Neural progenitor cell (in vitro differentiated cells): ENCODE results near the gene SNTA1. TPM values are rescaled to one million over a fixed set of nuclear protein-coding genes. Genes with fewer than 3 reads are reported as not detected.

Experiments
- DNase-seq: peaks from one replicate; pipeline ENCODE4 v3.0.0-alpha.2; 2016; ENCODE audit warnings: low spot score
- H2AFZ ChIP-seq: fragments of 200-600 bp; sonication (generic); replicated peaks from 2 replicates; pipeline ENCODE4 v1.6.1; 2016; ENCODE audit warnings: antibody characterized with exemption
- H3F3A ChIP-seq: fragments of 200-600 bp; sonication (generic); 2 replicates; pipeline ENCODE4 v1.6.1; 2016; ENCODE audit warnings: antibody characterized with exemption, low read depth
- H3K27ac ChIP-seq: fragments of 200-600 bp; sonication (generic); 2 replicates; pipeline ENCODE4 v1.5.1; 2016; ENCODE audit warnings: mild to moderate bottlenecking
- H3K27me3 ChIP-seq: fragments of 200-600 bp; sonication (generic); 2 replicates; pipeline ENCODE4 v1.6.1; 2016; ENCODE audit warnings: mild to moderate bottlenecking, moderate library complexity
- H3K36me3 ChIP-seq: fragments of 200-600 bp; sonication (generic); 2 replicates; pipeline ENCODE4 v1.5.1; 2016
- H3K4me1 ChIP-seq: fragments of 200-600 bp; sonication (generic); 2 replicates; pipeline ENCODE4 v1.6.1; 2016; ENCODE audit warnings: mixed run types
- H3K4me2 ChIP-seq: fragments of 200-600 bp; sonication (generic); 2 replicates; pipeline ENCODE4 v1.6.1; 2016
- H3K4me3 ChIP-seq: fragments of 200-600 bp; sonication (generic); 2 replicates; pipeline ENCODE4 v1.5.1; 2016
- H3K79me2 ChIP-seq: fragments of 200-600 bp; sonication (generic); 2 replicates; pipeline ENCODE4 v1.6.1; 2016; ENCODE audit warnings: low read depth
- H3K9ac ChIP-seq: fragments of 200-600 bp; sonication (generic); 2 replicates; pipeline ENCODE4 v1.6.1; 2016
- H3K9me3 ChIP-seq: fragments of 200-600 bp; sonication (generic); 2 replicates; pipeline ENCODE4 v1.5.1; 2016; ENCODE audit warnings: low read depth
- H4K20me1 ChIP-seq: fragments of 200-600 bp; sonication (generic); 2 replicates; pipeline ENCODE4 v1.6.1; 2016; ENCODE audit warnings: low read depth
- H3K27ac Mint-ChIP-seq: 3 replicates; pipeline ENCODE4 v1.8.0; 2021; ENCODE audit warnings: mixed read lengths
- H3K27me3 Mint-ChIP-seq: 2 replicates; pipeline ENCODE4 v1.8.0; 2022; ENCODE audit warnings: low read depth, mild to moderate bottlenecking, inconsistent platforms, moderate library complexity, mixed read lengths; ENCODE audit not compliant: insufficient read depth
- H3K36me3 Mint-ChIP-seq: 3 replicates; pipeline ENCODE4 v1.8.0; 2021; ENCODE audit warnings: mixed read lengths
- H3K4me1 Mint-ChIP-seq: 3 replicates; pipeline ENCODE4 v1.8.0; 2021; ENCODE audit warnings: mixed read lengths
- H3K4me3 Mint-ChIP-seq: 3 replicates; pipeline ENCODE4 v1.8.0; 2021; ENCODE audit warnings: mild to moderate bottlenecking, moderate library complexity, mixed read lengths
- H3K9me3 Mint-ChIP-seq: 3 replicates; pipeline ENCODE4 v1.8.0; 2020; ENCODE audit warnings: mixed read lengths
- EZH2 ChIP-seq: fragments of 200-600 bp; sonication (generic); IDR thresholded peaks from 2 replicates; pipeline ENCODE4 v1.6.1; 2017; ENCODE audit warnings: antibody characterized with exemption, mild to moderate bottlenecking, moderate library complexity
- EZH2phosphoT487 ChIP-seq: fragments of 200-600 bp; sonication (generic); IDR thresholded peaks from 2 replicates; pipeline ENCODE4 v1.6.1; 2017; ENCODE audit warnings: antibody characterized with exemption
- total RNA-seq: library from RNA; depleted of rRNA; stranded (reverse); fragments of >200 nt; gene quantifications from 2 replicates; pipeline ENCODE4 v1.2.3, GENCODE V29; 2015; ENCODE audit warnings: low replicate concordance
- TF ChIP-seq, protein P1 (sequence below): fragments of 200-600 bp; sonication (generic); IDR thresholded peaks from 2 replicates; pipeline ENCODE4 v1.5.1; 2017; ENCODE audit warnings: antibody characterized with exemption, mild to moderate bottlenecking

Gene SNTA1
- total RNA-seq, 1 donor from 2014 or later: 6.3 TPM

DNA sequence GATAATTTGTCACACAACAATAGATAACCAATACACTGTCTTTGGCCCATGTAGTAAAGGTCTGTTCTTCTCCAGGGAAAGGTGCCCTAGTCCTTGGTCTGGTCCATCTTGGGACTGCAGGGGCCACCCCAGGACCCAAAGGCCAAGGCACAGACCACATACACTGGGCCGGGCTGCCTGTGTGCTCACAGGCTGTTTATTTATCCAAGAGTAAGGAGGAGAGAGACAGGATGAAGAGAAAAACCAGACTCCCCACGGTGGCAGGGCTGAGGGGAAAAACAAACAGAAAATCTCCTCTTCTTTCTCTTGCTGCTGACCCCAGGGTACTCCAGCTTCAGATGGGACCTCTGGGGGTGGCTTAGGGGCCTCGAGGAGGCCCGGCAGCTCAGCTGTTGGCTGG lies 35.8 kb downstream of the SNTA1 start:
- Histone ChIP-seq H3K4me1 (no peaks in the 10 kb centered on the region), H3K36me3 (no peaks in the 10 kb centered on the region), H3K79me2 (no peaks in the 10 kb centered on the region), H3K4me2 (no peak overlapping the region), H3K9me3 (no peaks in the 10 kb centered on the region), H3K4me3 (no peak overlapping the region), H3K27ac (no peak overlapping the region), H3F3A (no peaks in the 10 kb centered on the region), H3K27me3 (no peaks in the 10 kb centered on the region), H2AFZ (no peak overlapping the region), H3K9ac (no peak overlapping the region), H4K20me1 (no peaks in the 10 kb centered on the region)
- Mint-ChIP-seq H3K27ac (no peak overlapping the region), H3K27me3 (no peaks in the 10 kb centered on the region), H3K36me3 (peaks cover 8% of the 10 kb centered on the region), H3K4me3 (no peak overlapping the region), H3K9me3 (no peaks in the 10 kb centered on the region), H3K4me1 (peaks cover 5% of the 10 kb centered on the region)
- no peak for DNase-seq
- TF ChIP-seq EZH2phosphoT487 (no peak), EZH2 (no peak)
- TF ChIP-seq, protein P1, sequence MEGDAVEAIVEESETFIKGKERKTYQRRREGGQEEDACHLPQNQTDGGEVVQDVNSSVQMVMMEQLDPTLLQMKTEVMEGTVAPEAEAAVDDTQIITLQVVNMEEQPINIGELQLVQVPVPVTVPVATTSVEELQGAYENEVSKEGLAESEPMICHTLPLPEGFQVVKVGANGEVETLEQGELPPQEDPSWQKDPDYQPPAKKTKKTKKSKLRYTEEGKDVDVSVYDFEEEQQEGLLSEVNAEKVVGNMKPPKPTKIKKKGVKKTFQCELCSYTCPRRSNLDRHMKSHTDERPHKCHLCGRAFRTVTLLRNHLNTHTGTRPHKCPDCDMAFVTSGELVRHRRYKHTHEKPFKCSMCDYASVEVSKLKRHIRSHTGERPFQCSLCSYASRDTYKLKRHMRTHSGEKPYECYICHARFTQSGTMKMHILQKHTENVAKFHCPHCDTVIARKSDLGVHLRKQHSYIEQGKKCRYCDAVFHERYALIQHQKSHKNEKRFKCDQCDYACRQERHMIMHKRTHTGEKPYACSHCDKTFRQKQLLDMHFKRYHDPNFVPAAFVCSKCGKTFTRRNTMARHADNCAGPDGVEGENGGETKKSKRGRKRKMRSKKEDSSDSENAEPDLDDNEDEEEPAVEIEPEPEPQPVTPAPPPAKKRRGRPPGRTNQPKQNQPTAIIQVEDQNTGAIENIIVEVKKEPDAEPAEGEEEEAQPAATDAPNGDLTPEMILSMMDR: no peak

DNA sequence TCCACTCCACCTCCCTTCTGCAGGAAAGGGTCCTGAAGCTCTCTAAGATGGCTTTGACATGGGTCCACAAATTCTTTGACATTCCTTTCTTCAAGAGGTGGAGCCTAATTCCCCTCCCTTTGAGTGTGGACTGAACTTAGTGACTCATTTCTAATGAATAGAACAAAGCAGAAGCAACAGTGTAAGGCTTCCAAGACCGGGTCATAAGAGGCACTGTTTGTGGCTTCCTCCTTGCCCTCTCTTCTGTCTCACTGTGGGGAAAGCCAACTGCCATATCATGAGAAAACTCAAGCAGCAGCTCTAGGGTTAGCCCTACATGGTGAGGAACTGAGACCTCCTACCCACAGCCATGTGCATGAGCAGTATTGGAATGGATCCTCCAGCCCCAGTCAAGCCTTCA lies 36.3 kb downstream of the SNTA1 start:
- Mint-ChIP-seq H3K9me3 (no peaks in the 10 kb centered on the region), H3K4me3 (no peak overlapping the region), H3K27me3 (no peaks in the 10 kb centered on the region), H3K36me3 (peaks cover 8% of the 10 kb centered on the region), H3K4me1 (peaks cover 9% of the 10 kb centered on the region), H3K27ac (peak overlapping the region; percentile 42)
- Histone ChIP-seq H3F3A (no peaks in the 10 kb centered on the region), H3K79me2 (no peaks in the 10 kb centered on the region), H3K9ac (no peak overlapping the region), H3K27ac (no peak overlapping the region), H4K20me1 (no peaks in the 10 kb centered on the region), H3K4me1 (no peaks in the 10 kb centered on the region), H2AFZ (no peak overlapping the region), H3K36me3 (no peaks in the 10 kb centered on the region), H3K9me3 (no peaks in the 10 kb centered on the region), H3K4me3 (no peak overlapping the region), H3K27me3 (no peaks in the 10 kb centered on the region), H3K4me2 (no peak overlapping the region)
- no peak for DNase-seq
- no peak for TF ChIP-seq EZH2

DNA sequence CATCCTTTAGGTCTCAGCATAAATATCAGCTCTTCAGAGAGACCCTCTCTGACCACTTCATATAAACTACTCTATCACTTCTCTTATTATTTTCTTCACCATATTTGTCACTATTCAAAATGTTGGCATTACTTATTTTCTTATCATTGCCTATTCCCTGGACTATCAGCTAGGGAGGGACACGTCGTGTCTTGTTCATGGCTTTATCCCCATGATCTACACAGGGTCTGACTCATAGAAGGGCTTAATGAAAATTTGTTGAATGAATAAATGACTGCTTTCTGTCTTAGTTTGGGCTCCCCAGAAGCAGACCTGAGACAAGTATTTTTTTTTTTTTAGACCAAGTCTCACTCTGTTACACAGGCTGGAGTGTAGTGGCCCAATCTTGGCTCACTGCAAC lies 39.3 kb downstream of the SNTA1 start:
- Histone ChIP-seq H3K9me3 (no peaks in the 10 kb centered on the region), H3K9ac (no peak overlapping the region), H3K27ac (no peak overlapping the region), H4K20me1 (peaks cover 11% of the 10 kb centered on the region), H3K4me3 (no peak overlapping the region), H3F3A (no peaks in the 10 kb centered on the region), H3K27me3 (no peaks in the 10 kb centered on the region), H3K36me3 (no peaks in the 10 kb centered on the region), H3K4me2 (no peak overlapping the region), H3K4me1 (peaks cover 5% of the 10 kb centered on the region), H2AFZ (no peak overlapping the region), H3K79me2 (peaks cover 27% of the 10 kb centered on the region)
- Mint-ChIP-seq H3K4me3 (no peak overlapping the region), H3K27ac (no peak overlapping the region), H3K27me3 (no peaks in the 10 kb centered on the region), H3K9me3 (no peaks in the 10 kb centered on the region), H3K36me3 (peaks cover 10% of the 10 kb centered on the region), H3K4me1 (peaks cover 19% of the 10 kb centered on the region)
- TF ChIP-seq, protein P1: no peak
- TF ChIP-seq EZH2: no peak
- TF ChIP-seq EZH2phosphoT487: no peak
- DNase-seq: no peak

DNA sequence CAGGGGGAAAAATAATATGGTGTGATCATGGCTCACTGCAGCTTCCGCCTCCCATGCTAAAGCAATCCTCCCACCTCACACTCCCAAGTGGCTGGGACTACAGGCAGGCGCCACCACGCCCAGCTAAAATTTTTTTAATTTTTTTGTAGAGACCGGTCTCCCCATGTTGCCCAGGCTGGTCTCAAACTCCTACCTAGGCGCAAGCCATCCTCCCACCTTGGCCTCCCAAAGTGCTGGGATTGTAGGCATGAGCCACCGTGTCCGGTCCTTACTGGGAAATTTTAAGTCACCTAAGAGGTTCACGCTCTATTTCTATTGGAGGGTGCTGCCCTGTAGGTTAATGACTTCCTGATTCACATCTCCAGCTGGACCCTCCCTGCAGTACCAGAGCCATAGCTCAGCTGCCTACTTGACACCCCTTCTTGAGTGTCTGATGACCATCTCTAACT lies 41.6 kb downstream of the SNTA1 start:
- H3K4me3 Mint-ChIP-seq: peak overlapping the region; percentile 99
- H3K36me3 Mint-ChIP-seq: peaks cover 2% of the 10 kb centered on the region
- peak overlapping the region; percentile 81 for H3K4me2 ChIP-seq
- H3K27ac ChIP-seq: no peak overlapping the region
- H3K4me3 ChIP-seq: peak overlapping the region; percentile 90
- H3K4me1 Mint-ChIP-seq: peaks cover 19% of the 10 kb centered on the region
- H3K9ac ChIP-seq: peak overlapping the region; percentile 84
- H3K36me3 ChIP-seq: no peaks in the 10 kb centered on the region
- peak overlapping the region; percentile 97 for H3K27ac Mint-ChIP-seq
- H3K4me1 ChIP-seq: peaks cover 5% of the 10 kb centered on the region
- no peaks in the 10 kb centered on the region for H3F3A ChIP-seq
- H3K27me3 ChIP-seq: no peaks in the 10 kb centered on the region
- no peaks in the 10 kb centered on the region for H3K27me3 Mint-ChIP-seq
- peaks cover 49% of the 10 kb centered on the region for H3K79me2 ChIP-seq
- peaks cover 16% of the 10 kb centered on the region for H4K20me1 ChIP-seq
- H3K9me3 Mint-ChIP-seq: no peaks in the 10 kb centered on the region
- TF ChIP-seq EZH2phosphoT487 (no peak), EZH2 (no peak)
- TF ChIP-seq, protein P1: no peak
- H3K9me3 ChIP-seq: no peaks in the 10 kb centered on the region
- no peak for DNase-seq
- H2AFZ ChIP-seq: peak overlapping the region; percentile 90
